Hair follicular keratinocyte (primary cell): ENCODE results near the gene EFCAB9. TPM values are rescaled to one million over a fixed set of nuclear protein-coding genes. Genes with fewer than 3 reads are reported as not detected.

Experiments used
- total RNA-seq: library from RNA; depleted of rRNA; stranded (reverse); fragments of >200 nt; gene quantifications from 2 replicates; pipeline ENCODE4 v1.2.3, GENCODE V29; 2015

Gene EFCAB9
- not detected in 2 replicates for total RNA-seq

GRCh38 chr5:172193872-172194271 is at the start of gene EFCAB9:
TSS of gene EFCAB9 (plus strand) at chr5:172194172. CDS start at chr5:172194173, 1 bp downstream.

GRCh38 chr5:172188033-172188892 is 5.7 kb upstream of the EFCAB9 start, which contains the start of gene STK10:
TSS of gene STK10 (minus strand) at chr5:172188224. CDS start at chr5:172188042, 182 bp downstream.

Other genes with a start within 250 kb of the EFCAB9 start
- gene FBXW11, start 187.5 kb upstream of the EFCAB9 start, total RNA-seq = 32.0 and 47.1 TPM in 2 replicates
- gene STK10, start 5.9 kb upstream of the EFCAB9 start, total RNA-seq = 25.8 and 32.4 TPM in 2 replicates
- gene UBTD2, start 89.6 kb downstream of the EFCAB9 start, total RNA-seq = 12.4 and 13.2 TPM in 2 replicates